PC-9 (cell line): ENCODE results near the gene FGD6. TPM values are rescaled to one million over a fixed set of nuclear protein-coding genes. Genes with fewer than 3 reads are reported as not detected.

ENCODE experiments used
- BruUV-seq: library from RNA; stranded (reverse); fragments of 400-500 nt; replicated peaks from 2 replicates; lab custom pipeline; 2021; lab: Mats Ljungman, UMichigan
- CTCF ChIA-PET: fragments of 300-600 bp; sonication (Branson Sonifier 250); formaldehyde crosslinking; loops from one replicate; lab custom pipeline; 2022; ENCODE audit warnings: antibody characterized with exemption; lab: Charles Lee
- POLR2A ChIA-PET: fragments of 300-600 bp; sonication (Branson Sonifier 250); formaldehyde crosslinking; loops from one replicate; lab custom pipeline; 2022; ENCODE audit warnings: antibody characterized with exemption; ENCODE audit not compliant: unreplicated experiment; lab: Charles Lee
- DNase-seq, 2 experiments: peaks; one replicate each; pipeline versions ENCODE4 v3.0.0 to v3.0.0-alpha.2; 2015 to 2022; ENCODE audit warnings: mixed read lengths in 1 of 2
- H2AFZ ChIP-seq: fragments of 200-600 bp; sonication (generic); 2 replicates; pipeline ENCODE4 v1.8.1; 2017; ENCODE audit warnings: antibody characterized with exemption
- H3F3A ChIP-seq: fragments of 200-600 bp; sonication (generic); 2 replicates; pipeline ENCODE4 v1.8.1; 2017; ENCODE audit warnings: antibody characterized with exemption, mild to moderate bottlenecking, low read depth; ENCODE audit not compliant: insufficient read depth
- H3K27ac ChIP-seq: fragments of 200-600 bp; sonication (generic); 2 replicates; pipeline ENCODE4 v1.6.1; 2016; ENCODE audit warnings: mixed run types
- H3K27me3 ChIP-seq: fragments of 200-600 bp; sonication (generic); 2 replicates; pipeline ENCODE4 v1.6.1; 2016; ENCODE audit warnings: low read depth, mixed run types; ENCODE audit not compliant: insufficient read depth
- H3K36me3 ChIP-seq: fragments of 200-600 bp; sonication (generic); 2 replicates; pipeline ENCODE4 v1.6.1; 2016; ENCODE audit warnings: low read depth, mixed run types
- H3K4me1 ChIP-seq: fragments of 200-600 bp; sonication (generic); replicated peaks from 2 replicates; pipeline ENCODE4 v1.6.1; 2016; ENCODE audit warnings: mixed run types; ENCODE audit not compliant: insufficient read depth
- H3K4me2 ChIP-seq: fragments of 200-600 bp; sonication (generic); 2 replicates; pipeline ENCODE4 v1.6.1; 2017; ENCODE audit warnings: mixed run types
- H3K4me3 ChIP-seq: fragments of 200-600 bp; sonication (generic); 2 replicates; pipeline ENCODE4 v1.6.1; 2016; ENCODE audit warnings: mixed run types
- H3K79me2 ChIP-seq: fragments of 200-600 bp; sonication (generic); 2 replicates; pipeline ENCODE4 v1.6.1; 2017; ENCODE audit warnings: low read depth, mixed run types
- H3K9me2 ChIP-seq: fragments of 200-600 bp; sonication (generic); 2 replicates; pipeline ENCODE4 v1.8.1; 2017; ENCODE audit warnings: mild to moderate bottlenecking; ENCODE audit not compliant: insufficient read depth
- H3K9me3 ChIP-seq: fragments of 200-600 bp; sonication (generic); 2 replicates; pipeline ENCODE4 v1.8.1; 2016; ENCODE audit warnings: low read depth; ENCODE audit not compliant: insufficient read depth
- H4K20me1 ChIP-seq: fragments of 200-600 bp; sonication (generic); 2 replicates; pipeline ENCODE4 v1.8.1; 2017; ENCODE audit not compliant: insufficient read depth
- CTCF ChIP-seq: fragments of 200-600 bp; sonication (generic); conservative IDR thresholded peaks from 2 replicates; pipeline ENCODE4 v1.6.1; 2017; ENCODE audit warnings: mixed run types, antibody characterized with exemption, mild to moderate bottlenecking, moderate library complexity
- EZH2 ChIP-seq: fragments of 200-600 bp; sonication (generic); IDR thresholded peaks from 2 replicates; pipeline ENCODE4 v1.8.0; 2017; ENCODE audit warnings: antibody characterized with exemption, low read depth
- intact Hi-C: fragments of 100-400 bp; cut with micrococcal nuclease; formaldehyde crosslinking; loops from one replicate; pipeline ENCODE4 v1.10.0; 2022; ENCODE audit not compliant: unreplicated experiment
- total RNA-seq: library from RNA; stranded (reverse); gene quantifications from 2 replicates; pipeline ENCODE4 v1.2.3, GENCODE V29; 2021

The FGD6 gene
- total RNA-seq, 1 experiment from 2014 or later, result 22.0 TPM

- Histone ChIP-seq H3K9me3 (no peaks in the 10 kb centered on the region), H3K4me3 (no peak overlapping the region), H3K9me2 (no peaks in the 10 kb centered on the region), H3K27me3 (no peaks in the 10 kb centered on the region), H3K27ac (no peak overlapping the region), H4K20me1 (0 out of 2 replicates have a peak, but pooled peaks cover 6% of the 10 kb centered on the region), H3K4me2 (no peak overlapping the region), H3F3A (peaks cover 6% of the 10 kb centered on the region; the same call in 1 of the 2 replicates), H3K4me1 (peaks cover 7% of the 10 kb centered on the region; the same call in 1 of the 2 replicates), H2AFZ (no peak overlapping the region), H3K79me2 (peaks cover 97% of the 10 kb centered on the region), H3K36me3 (peaks cover 18% of the 10 kb centered on the region; the same call in 1 of the 2 replicates)
- TF ChIP-seq CTCF, result no peak
- TF ChIP-seq EZH2, result no peak
- POLR2A ChIA-PET, result no interaction called here
- no TSS peak for BruUV-seq
- intact Hi-C loops, result no loop called here
- DNase-seq, result no peak
- CTCF ChIA-PET, result no interaction called here
Observed at GRCh38 chr12:95227818-95228356, 10.6 kb upstream of the FGD6 start.

DNA sequence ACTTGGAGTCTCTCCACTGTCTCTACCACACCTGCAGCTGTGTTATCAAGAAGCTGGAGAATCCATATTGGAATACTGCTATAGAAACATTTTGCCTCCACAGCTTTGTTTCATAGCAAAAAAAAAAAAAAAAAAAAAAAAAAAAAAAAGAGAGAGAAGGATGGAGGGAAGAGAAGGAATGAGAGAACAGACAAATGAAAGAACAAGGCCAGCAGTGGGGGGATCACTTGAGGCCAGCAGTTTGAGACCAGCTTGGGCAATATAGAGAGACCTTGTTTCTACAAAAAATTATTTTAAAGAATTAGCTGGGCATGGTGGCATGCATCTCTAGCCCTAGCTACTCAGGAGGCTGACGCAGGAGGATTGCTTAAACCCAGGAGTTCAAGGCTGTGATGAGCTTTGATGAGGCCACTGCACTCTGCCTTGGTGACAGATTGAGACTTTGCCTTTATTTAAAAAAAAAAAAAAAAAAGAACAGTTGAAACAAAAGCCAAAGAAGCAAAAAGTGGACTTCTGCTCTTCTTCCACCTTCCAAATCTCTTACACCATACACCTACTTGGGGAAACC lies 8.5 kb upstream of the FGD6 start:
- Histone ChIP-seq H3F3A (no peaks in the 10 kb centered on the region), H3K79me2 (peaks cover 97% of the 10 kb centered on the region), H3K36me3 (peaks cover 20% of the 10 kb centered on the region), H3K4me3 (no peak overlapping the region), H4K20me1 (0 out of 2 replicates have a peak, but pooled peaks cover 6% of the 10 kb centered on the region), H3K9me2 (no peaks in the 10 kb centered on the region), H3K4me2 (no peak overlapping the region), H3K27me3 (no peaks in the 10 kb centered on the region), H3K4me1 (peaks cover 18% of the 10 kb centered on the region), H3K9me3 (no peaks in the 10 kb centered on the region), H3K27ac (no peak overlapping the region), H2AFZ (no peak overlapping the region)
- CTCF ChIA-PET, result interaction anchor here (0.6 to 0.7 kb wide), 4 partner anchors 79 to 1481 kb away, joined by 3 to 12 read pairs (median 4); no protein-coding TSS in a partner anchor
- no peak for DNase-seq
- POLR2A ChIA-PET, result interaction anchor here (0.6 kb wide), 3 partner anchors 8 to 498 kb away, joined by 3 to 24 read pairs (median 15); partner anchors contain the start of gene FGD6
- intact Hi-C loops, result no loop called here
- no TSS peak for BruUV-seq
- TF ChIP-seq EZH2 (no peak), CTCF (no peak)

- TF ChIP-seq EZH2, result no peak
- TF ChIP-seq CTCF, result no peak
- no peak for DNase-seq
- CTCF ChIA-PET, result interaction anchor here (0.6 kb wide), 1 partner anchor 746 kb away, joined by 4 read pairs; no protein-coding TSS in a partner anchor
Observed at GRCh38 chr12:95224202-95225170, 7.2 kb upstream of the FGD6 start.

More at GRCh38 chr12:95224202-95225170, 7.2 kb upstream of the FGD6 start:
- Histone ChIP-seq H3K27ac (no peak overlapping the region), H4K20me1 (peaks cover 7% of the 10 kb centered on the region; the same call in 1 of the 2 replicates), H3K4me2 (no peak overlapping the region), H2AFZ (no peak overlapping the region), H3F3A (no peaks in the 10 kb centered on the region), H3K79me2 (peaks cover 97% of the 10 kb centered on the region), H3K9me2 (no peaks in the 10 kb centered on the region), H3K4me1 (peaks cover 28% of the 10 kb centered on the region), H3K9me3 (no peaks in the 10 kb centered on the region), H3K4me3 (no peak overlapping the region), H3K27me3 (no peaks in the 10 kb centered on the region), H3K36me3 (peaks cover 31% of the 10 kb centered on the region)
- POLR2A ChIA-PET, result no interaction called here
- intact Hi-C loops, result no loop called here
- no TSS peak for BruUV-seq
